ENCODE measurements around the gene APOC3.
"Not testable (repeated sequence)": the region's sequence is repeated elsewhere in the genome, so short reads cannot be mapped to it uniquely, and the experiment has no call there.

Gene APOC3

GRCh38 chr11:116829525-116830183 is at the start of gene APOC3:
APOC3 (plus strand) TSS chr11:116829907; CDS start chr11:116830583, 676 bp downstream.
- no peak for DNase-seq

DNA sequence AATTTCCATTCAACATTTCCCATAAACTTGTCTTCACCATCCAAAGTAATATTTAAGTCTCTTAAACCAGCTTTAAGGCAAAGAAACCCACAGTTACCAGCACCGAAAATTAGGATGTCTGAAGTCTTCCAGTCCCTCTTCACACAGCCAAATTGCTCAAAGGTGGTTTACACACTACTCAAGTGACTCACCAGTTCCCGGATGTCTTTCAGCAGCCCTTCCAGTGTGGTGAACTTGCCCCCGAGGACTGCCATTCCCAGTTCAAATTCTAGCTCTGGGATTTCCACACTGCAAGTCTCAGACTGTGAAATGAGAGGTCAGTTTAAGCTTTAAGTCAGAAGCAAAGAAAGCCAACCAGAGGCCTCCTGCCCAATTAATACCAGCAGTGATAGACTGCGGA is 47.0 kb upstream of the APOC3 start:
- DNase-seq, result no peak

DNA sequence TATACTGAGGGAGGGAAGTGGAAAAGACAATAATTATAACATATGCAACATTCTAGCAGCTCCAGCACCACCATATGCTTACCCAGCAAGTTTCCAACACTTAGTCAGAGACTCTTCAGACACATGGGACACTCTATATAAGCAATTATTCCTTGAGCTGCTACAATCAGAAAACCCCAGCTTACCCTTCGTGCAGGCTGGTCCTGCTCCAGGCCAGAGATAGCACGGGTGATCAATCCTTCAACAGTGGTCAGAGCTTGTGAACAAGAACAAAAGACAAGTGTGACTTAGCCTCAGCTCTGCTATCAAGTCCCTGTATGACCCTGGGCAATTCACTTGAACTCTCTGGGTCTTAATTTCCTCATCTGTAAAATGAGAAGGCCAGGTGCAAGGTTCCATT is 43.4 kb upstream of the APOC3 start:
- no peak for DNase-seq

GRCh38 chr11:116786966-116787365 is 42.7 kb upstream of the APOC3 start:
- no peak for DNase-seq

- no peak for DNase-seq
These were observed 42.3 kb upstream of the APOC3 start for GRCh38 chr11:116787436-116787785.

DNA sequence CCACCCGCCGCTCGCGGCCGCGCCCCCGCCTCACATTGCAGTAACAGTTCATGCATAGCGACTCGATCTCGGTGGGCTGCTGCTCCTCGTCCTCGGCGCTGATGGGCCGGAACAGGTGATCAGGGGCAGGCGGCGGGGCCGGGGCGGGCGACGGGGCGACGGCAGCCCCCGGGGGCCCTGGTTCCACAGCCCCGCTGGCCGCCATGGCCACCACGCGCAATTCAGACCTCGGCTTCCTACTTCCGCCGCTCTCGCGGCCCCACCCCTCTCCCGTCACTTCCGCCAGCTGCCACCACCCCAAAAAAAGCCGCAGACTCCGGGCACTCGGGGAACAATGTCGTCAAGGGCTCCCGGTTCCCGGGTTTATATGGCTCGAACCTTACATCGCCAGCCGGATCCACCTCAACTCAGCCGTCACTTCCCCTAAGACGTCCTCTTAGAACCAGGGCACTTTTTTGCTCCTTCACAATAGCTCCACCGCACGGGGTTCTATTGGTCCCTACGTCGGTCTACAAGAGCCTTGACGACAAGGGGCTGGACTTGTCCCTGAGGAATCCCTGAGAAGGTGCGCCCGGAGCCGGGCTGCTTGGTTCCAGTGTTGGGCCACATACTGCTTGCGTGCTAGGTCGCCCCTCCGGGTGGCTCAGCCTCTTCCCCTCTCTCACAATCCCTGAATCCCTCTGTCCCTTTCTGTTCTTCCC is 41.8 kb upstream of the APOC3 start, which contains the start of gene ZPR1:
ZPR1 (minus strand) TSS at position 238 of the 701 bp plus-strand sequence; CDS start at position 205, 33 bp downstream.
- DNase-seq, result peak; percentile 61

DNA sequence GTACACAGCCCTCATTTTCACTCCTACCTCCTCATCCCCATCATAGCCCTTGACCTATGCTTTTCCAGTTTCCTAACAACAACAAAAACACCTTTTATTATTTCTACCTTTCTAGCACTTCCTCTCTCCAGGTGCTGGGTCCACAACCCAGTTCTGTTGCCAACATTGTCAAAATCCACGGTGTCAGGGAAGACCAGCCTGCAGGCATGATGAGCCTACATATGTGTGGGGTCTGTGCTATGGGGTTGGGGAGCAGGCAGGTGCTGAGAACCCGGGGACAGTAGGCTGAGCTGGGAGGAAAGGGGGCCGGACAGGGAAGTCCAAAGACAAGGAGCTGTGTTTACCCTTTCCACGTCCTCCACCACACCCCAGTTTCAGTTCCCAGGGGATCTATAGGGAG is 41.2 kb upstream of the APOC3 start:
- DNase-seq, result no peak

- DNase-seq, result no peak
These were observed 40.7 kb upstream of the APOC3 start for GRCh38 chr11:116788975-116789374.

DNA sequence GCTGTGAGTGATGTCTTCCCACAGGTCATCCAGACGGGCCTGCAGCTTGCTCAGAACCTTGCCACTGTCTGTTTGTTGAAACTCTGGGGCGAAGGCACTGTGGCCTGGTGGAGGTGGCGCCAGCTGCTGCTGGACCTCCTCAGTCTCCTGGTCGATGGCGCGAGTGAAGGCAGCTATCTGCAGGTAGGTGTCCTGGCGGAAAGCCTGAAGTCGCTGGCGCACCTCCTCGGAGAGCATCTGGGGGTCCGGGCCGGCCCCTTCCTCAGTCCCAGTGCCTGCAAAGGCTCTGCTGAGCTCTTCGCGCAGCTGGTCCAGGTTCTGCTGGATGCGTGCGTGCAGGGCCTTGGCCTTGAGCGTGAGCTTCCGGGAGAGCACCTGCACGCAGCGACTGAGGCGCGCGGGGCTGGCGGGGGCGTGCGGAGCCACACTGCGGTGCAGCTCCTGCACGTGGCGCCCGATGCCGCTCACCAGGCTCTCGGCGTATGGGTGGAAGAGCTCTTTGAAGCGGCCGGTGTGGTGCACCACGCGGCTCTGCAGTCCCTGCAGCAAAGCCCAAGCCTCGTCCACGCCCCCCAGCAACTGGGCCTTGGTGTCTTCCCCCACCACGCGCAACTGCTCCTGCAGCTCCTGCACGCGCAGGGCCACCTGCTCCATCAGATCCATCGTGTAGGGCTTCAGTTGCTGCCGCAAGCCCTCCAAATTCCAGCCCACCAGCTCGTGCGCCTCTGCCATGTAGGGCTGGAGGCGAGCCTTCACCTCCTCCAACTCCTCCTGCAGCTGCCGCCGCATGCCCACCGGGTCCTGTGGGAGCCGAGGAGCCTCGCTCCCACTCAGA is 39.3 kb upstream of the APOC3 start:
- no peak for DNase-seq

GRCh38 chr11:116791002-116791812 is 38.5 kb upstream of the APOC3 start:
- DNase-seq, result peak; percentile 42

GRCh38 chr11:116791813-116792143 is 37.9 kb upstream of the APOC3 start, which contains the start of gene APOA5:
APOA5 (minus strand) TSS chr11:116791879; CDS start chr11:116791860, 19 bp downstream.
- no peak for DNase-seq

GRCh38 chr11:116792144-116792868 is 37.4 kb upstream of the APOC3 start:
- DNase-seq, result no peak

DNA sequence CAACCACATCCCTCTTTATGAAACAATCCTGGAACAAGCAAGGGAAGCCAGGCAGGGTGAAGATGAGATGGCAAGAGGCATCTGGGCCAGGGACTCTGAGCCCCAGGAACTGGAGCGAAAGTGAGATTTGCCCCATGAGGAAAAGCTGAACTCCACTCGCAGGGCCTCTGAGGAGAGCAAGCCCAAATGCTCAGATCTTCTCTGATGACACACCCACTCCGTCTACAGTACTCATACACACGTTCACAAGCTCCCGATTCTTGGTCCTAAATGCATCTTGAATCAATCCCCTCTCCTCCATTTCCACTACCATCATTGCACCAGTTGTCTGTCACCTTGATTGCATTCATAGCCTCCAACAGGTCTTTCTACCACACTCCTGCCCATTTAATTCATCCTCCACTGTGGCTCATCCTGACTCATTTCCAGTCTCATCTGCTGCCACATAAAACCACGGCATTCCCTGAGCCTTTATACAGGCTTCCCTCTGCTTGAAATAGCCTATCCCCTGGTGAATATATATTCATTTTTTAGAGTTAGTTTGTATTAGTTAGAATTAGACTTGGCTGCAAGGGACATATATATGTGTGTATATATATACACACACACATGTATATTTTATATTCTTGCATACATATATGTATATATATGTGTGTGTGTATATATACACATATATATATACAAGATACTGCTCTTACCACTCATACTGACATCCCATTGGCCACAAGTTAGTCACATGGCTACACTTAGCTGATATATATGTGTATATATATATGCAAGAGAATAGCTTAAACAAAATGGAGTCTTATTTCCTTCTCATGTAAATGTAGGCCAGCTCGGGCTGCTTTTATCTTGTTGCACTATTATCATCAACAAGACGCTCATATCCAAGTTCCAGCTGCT is 36.6 kb upstream of the APOC3 start:
- no peak for DNase-seq

GRCh38 chr11:116793772-116794097 is 36.0 kb upstream of the APOC3 start:
- DNase-seq, result no peak

DNA sequence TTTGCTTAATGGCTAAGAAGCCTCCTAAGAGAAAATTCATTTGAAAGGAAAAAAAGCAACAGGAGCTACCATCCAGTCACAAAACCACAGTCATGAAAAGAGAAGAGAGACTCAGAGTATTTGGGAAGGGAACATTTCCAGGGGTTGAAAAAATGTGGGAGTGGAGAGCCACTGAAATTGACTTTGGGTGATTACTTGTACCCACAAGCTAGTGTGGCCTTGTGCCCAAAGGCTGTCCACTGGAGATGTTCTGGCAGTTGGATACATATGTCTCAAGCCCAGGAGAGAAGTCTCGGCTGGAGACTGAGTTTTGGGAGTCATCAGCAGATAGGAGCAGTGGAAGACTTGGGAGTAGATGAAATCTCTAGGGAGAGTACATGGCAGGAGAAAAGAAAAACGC is 34.9 kb upstream of the APOC3 start:
- DNase-seq, result no peak

DNA sequence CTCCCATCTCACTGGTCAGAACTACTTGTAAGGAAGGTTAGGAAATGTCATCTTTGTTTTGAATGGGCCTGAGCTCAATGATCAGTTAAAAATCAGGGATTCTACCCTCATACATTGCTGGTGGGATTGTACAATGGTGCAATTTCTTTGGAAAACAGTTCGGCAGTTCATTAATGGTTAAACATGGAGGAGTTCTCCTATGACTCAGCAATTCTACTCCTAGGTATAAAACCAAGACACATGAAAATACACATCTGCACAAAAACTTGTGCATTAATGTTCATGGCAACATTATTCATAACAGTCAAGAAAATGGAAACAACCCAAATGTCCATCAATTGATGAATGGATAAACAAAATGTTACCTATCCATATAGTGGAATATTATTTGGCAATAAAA is 33.2 kb upstream of the APOC3 start:
- no peak for DNase-seq

DNA sequence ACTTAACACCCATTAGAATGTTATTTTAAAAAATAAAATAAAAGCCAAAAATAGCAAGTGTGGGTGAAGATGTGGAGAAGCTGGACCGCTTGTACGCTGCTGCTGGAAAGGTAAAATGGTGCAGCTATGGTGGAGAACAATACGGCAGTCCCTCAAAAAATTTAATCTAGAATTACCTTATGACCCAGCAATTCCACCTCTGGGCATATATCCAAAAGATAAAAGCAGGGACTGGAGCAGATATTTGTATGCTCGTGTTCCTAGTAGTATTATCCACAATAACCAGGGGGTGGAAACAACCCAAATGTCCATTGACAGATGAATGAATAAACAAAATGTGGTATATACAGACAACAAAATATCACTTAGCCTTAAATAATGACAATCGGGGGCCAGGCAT is 31.9 kb upstream of the APOC3 start:
- DNase-seq, result no peak

GRCh38 chr11:116798368-116798767 is 31.3 kb upstream of the APOC3 start:
- no peak for DNase-seq

- DNase-seq, result no peak
These were observed 29.1 kb upstream of the APOC3 start for GRCh38 chr11:116800610-116801009.

GRCh38 chr11:116801662-116802061 is 28.0 kb upstream of the APOC3 start:
- not testable (repeated sequence) for DNase-seq

GRCh38 chr11:116804001-116804400 is 25.7 kb upstream of the APOC3 start:
- no peak for DNase-seq
